SK-N-SH (cell line): Measurements from ENCODE around the gene LILRB4. TPM values are rescaled to one million over a fixed set of nuclear protein-coding genes. Genes with fewer than 3 reads are reported as not detected.

ENCODE experiments used
- CTCF ChIA-PET: fragments of 300-600, 350-600 bp; formaldehyde crosslinking; extraction: SDS; loops from one replicate; lab custom pipeline; 2021; lab: Yijun Ruan, JAX
- POLR2A ChIA-PET: fragments of 350-600 bp; sonication (Branson Sonifier 250); formaldehyde crosslinking; extraction: SDS; loops from one replicate; lab custom pipeline; 2020; ENCODE audit warnings: antibody characterized with exemption, inconsistent platforms; lab: Yijun Ruan, JAX
- DNase-seq: peaks from one replicate; pipeline ENCODE4 v3.0.0; 2012
- H2AFZ ChIP-seq: fragments of 200-600 bp; sonication (generic); 2 replicates; pipeline ENCODE4 v1.8.1; 2016; ENCODE audit warnings: antibody characterized with exemption, mild to moderate bottlenecking, low read depth
- H3F3A ChIP-seq: fragments of 200-600 bp; sonication (generic); replicated peaks from 2 replicates; pipeline ENCODE3; 2016; ENCODE audit warnings: antibody characterized with exemption, mild to moderate bottlenecking; ENCODE audit not compliant: insufficient read depth
- H3K27ac ChIP-seq, 2 experiments: fragments of 200-500 bp in 1 of 2; fragments of 200-600 bp in 1 of 2; sonication (Bioruptor generic) in 1 of 2; sonication (generic), shearing (Covaris generic) in 1 of 2; 2 replicates each; pipeline versions ENCODE4 v1.5.1 to v1.6.1; 2014 to 2016; ENCODE audit warnings: low read depth in 2 of 2, inconsistent platforms in 1 of 2, low read length in 1 of 2, mild to moderate bottlenecking in 1 of 2, mixed read lengths in 1 of 2
- H3K27me3 ChIP-seq: fragments of 200-600 bp; sonication (generic), shearing (Covaris generic); 2 replicates; pipeline ENCODE4 v1.6.1; 2016; ENCODE audit warnings: mixed run types; ENCODE audit not compliant: insufficient read depth
- H3K36me3 ChIP-seq, 2 experiments: fragments of 200-500 bp in 1 of 2; fragments of 200-600 bp in 1 of 2; sonication (Bioruptor generic) in 1 of 2; sonication (generic) in 1 of 2; replicated peaks in 1 of 2; 2 replicates each; pipeline versions ENCODE3 to v1.5.1; 2014 to 2016; ENCODE audit warnings: low read length in 1 of 2, mild to moderate bottlenecking in 1 of 2; ENCODE audit not compliant: insufficient read depth in 2 of 2, control insufficient read depth in 1 of 2
- H3K4me1 ChIP-seq, 2 experiments: fragments of 200-500 bp in 1 of 2; fragments of 200-600 bp in 1 of 2; sonication (Bioruptor generic) in 1 of 2; sonication (generic), shearing (Covaris generic) in 1 of 2; 2 replicates each; pipeline versions ENCODE4 v1.5.1 to v1.6.1; 2014 to 2016; ENCODE audit warnings: low read depth in 1 of 2, low read length in 1 of 2, mixed run types in 1 of 2; ENCODE audit not compliant: insufficient read depth in 2 of 2, control insufficient read depth in 1 of 2
- H3K4me2 ChIP-seq: fragments of 200-600 bp; sonication (generic), shearing (Covaris generic); 2 replicates; pipeline ENCODE4 v1.6.1; 2017; ENCODE audit warnings: mixed run types
- H3K4me3 ChIP-seq, 2 experiments: fragments of 200-500 bp in 1 of 2; fragments of 200-600 bp in 1 of 2; sonication (Bioruptor generic) in 1 of 2; sonication (generic), shearing (Covaris generic) in 1 of 2; 2 replicates each; pipeline versions ENCODE4 v1.5.1 to v1.8.1; 2014 to 2016; ENCODE audit warnings: low read depth in 2 of 2, inconsistent platforms in 1 of 2, low read length in 1 of 2, mild to moderate bottlenecking in 1 of 2, mixed read lengths in 1 of 2, moderate library complexity in 1 of 2
- H3K79me2 ChIP-seq: fragments of 200-600 bp; sonication (generic); 2 replicates; pipeline ENCODE4 v1.8.1; 2017; ENCODE audit warnings: mild to moderate bottlenecking; ENCODE audit not compliant: insufficient read depth
- H3K9ac ChIP-seq: fragments of 200-600 bp; sonication (generic); 2 replicates; pipeline ENCODE4 v1.6.1; 2017; ENCODE audit warnings: mixed run types
- H3K9me2 ChIP-seq: fragments of 200-600 bp; sonication (generic); 2 replicates; pipeline ENCODE4 v1.6.1; 2017; ENCODE audit warnings: mixed run types
- H3K9me3 ChIP-seq: fragments of 200-600 bp; sonication (generic); 2 replicates; pipeline ENCODE4 v1.6.1; 2017; ENCODE audit warnings: mixed run types, mild to moderate bottlenecking, moderate library complexity
- H4K20me1 ChIP-seq: fragments of 200-600 bp; sonication (generic); 2 replicates; pipeline ENCODE4 v1.6.1; 2017; ENCODE audit warnings: mild to moderate bottlenecking, mixed run types; ENCODE audit not compliant: insufficient read depth
- CHD2 ChIP-seq: fragments of 150-350 bp; IDR thresholded peaks from 2 replicates; pipeline ENCODE4 v1.6.1; 2018; ENCODE audit warnings: low read length; ENCODE audit not compliant: partially characterized antibody
- CTCF ChIP-seq: fragments of 200-600 bp; sonication (generic); IDR thresholded peaks from 2 replicates; pipeline ENCODE4 v1.6.1; 2017; ENCODE audit warnings: antibody characterized with exemption, mild to moderate bottlenecking, moderate library complexity
- ELF1 ChIP-seq: IDR thresholded peaks from 2 replicates; pipeline ENCODE4 v1.4.0; 2012
- FOSL2 ChIP-seq: IDR thresholded peaks from 2 replicates; pipeline ENCODE4 v1.4.0; 2012; ENCODE audit warnings: low read depth, mild to moderate bottlenecking, moderate library complexity, borderline replicate concordance
- FOXM1 ChIP-seq: IDR thresholded peaks from 2 replicates; pipeline ENCODE4 v1.4.0; 2012; ENCODE audit warnings: low read depth, mild to moderate bottlenecking
- GABPA ChIP-seq: IDR thresholded peaks from 2 replicates; pipeline ENCODE4 v1.4.0; 2012; ENCODE audit warnings: low read depth, mild to moderate bottlenecking
- IRF3 ChIP-seq: fragments of 150-350 bp; IDR thresholded peaks from 2 replicates; pipeline ENCODE4 v1.6.1; 2016; ENCODE audit warnings: mild to moderate bottlenecking, low read depth, low read length
- JUND ChIP-seq: IDR thresholded peaks from 2 replicates; pipeline ENCODE4 v1.4.0; 2012
- MAX ChIP-seq: IDR thresholded peaks from 2 replicates; pipeline ENCODE4 v1.4.0; 2012; ENCODE audit warnings: low read depth
- MXI1 ChIP-seq: IDR thresholded peaks from 2 replicates; pipeline ENCODE4 v1.6.1; 2012; ENCODE audit warnings: mild to moderate bottlenecking, low read depth, low read length, improper control_type of control experiment
- NFIC ChIP-seq: IDR thresholded peaks from 2 replicates; pipeline ENCODE4 v1.4.0; 2012; ENCODE audit warnings: borderline replicate concordance
- NRF1 ChIP-seq: IDR thresholded peaks from 2 replicates; pipeline ENCODE4 v1.6.1; 2012; ENCODE audit warnings: low read depth, mild to moderate bottlenecking, low read length
- RAD21 ChIP-seq: IDR thresholded peaks from 2 replicates; pipeline ENCODE4 v1.6.1; 2012; ENCODE audit warnings: mild to moderate bottlenecking, low read length
- RCOR1 ChIP-seq: fragments of 150-350 bp; IDR thresholded peaks from 2 replicates; pipeline ENCODE4 v1.6.1; 2017; ENCODE audit warnings: antibody characterized with exemption, low read length
- RFX5 ChIP-seq: IDR thresholded peaks from 2 replicates; pipeline ENCODE4 v1.6.1; 2012; ENCODE audit warnings: mild to moderate bottlenecking, improper control_type of control experiment, low read length
- RXRA ChIP-seq: IDR thresholded peaks from 2 replicates; pipeline ENCODE4 v1.4.0; 2012; ENCODE audit warnings: low read depth, mild to moderate bottlenecking, borderline replicate concordance
- SMC3 ChIP-seq: IDR thresholded peaks from 2 replicates; pipeline ENCODE4 v1.6.1; 2012; ENCODE audit warnings: low read depth, low read length, improper control_type of control experiment
- USF2 ChIP-seq: fragments of 150-350 bp; IDR thresholded peaks from 2 replicates; pipeline ENCODE4 v1.6.1; 2017; ENCODE audit warnings: antibody characterized with exemption, low read length, low read depth, borderline replicate concordance
- ZBTB33 ChIP-seq: IDR thresholded peaks from 2 replicates; pipeline ENCODE4 v1.4.0; 2012; ENCODE audit warnings: low read depth, borderline replicate concordance
- WGBS: methylation state at CpG from one replicate; pipeline ENCODE4 v1.1.6; 2017; ENCODE audit warnings: low lambda C conversion rate; 5-methylcytosine and 5-hydroxymethylcytosine counted together
- polyA plus RNA-seq, 3 experiments: library from polyadenylated mRNA; depleted of rRNA; stranded (reverse); fragments of >200 nt; gene quantifications; 2 replicates each; pipeline ENCODE4 v1.2.3, GENCODE V29; 2012

The LILRB4 gene
- polyA plus RNA-seq, 1 of the 3 experiments (the other 2 are of a cell fraction) = not detected

GRCh38 chr19:54659300-54659699 lies 3.5 kb upstream of the LILRB4 start:
- Histone ChIP-seq H3K9me2 (no peaks in the 10 kb centered on the region), H3K9me3 (no peaks in the 10 kb centered on the region), H3K27ac (no peak overlapping the region), H2AFZ (no peak overlapping the region), H3K9ac (no peak overlapping the region), H3K4me1 (no peaks in the 10 kb centered on the region), H4K20me1 (no peaks in the 10 kb centered on the region), H3K4me3 (no peak overlapping the region), H3F3A (no peaks in the 10 kb centered on the region), H3K27me3 (peaks cover 44% of the 10 kb centered on the region; the same call in 1 of the 2 replicates), H3K4me2 (no peak overlapping the region), H3K36me3 (no peaks in the 10 kb centered on the region), H3K79me2 (no peaks in the 10 kb centered on the region)
- DNase-seq = no peak
- TF ChIP-seq NFIC (no peak), IRF3 (no peak)
- CTCF ChIA-PET = no interaction called here
- WGBS = 3% methylated on average over 6 of the region's 6 CpGs
- POLR2A ChIA-PET = no interaction called here

- POLR2A ChIA-PET = no interaction called here
- H3K9ac ChIP-seq = no peak overlapping the region
- TF ChIP-seq RXRA = no peak
- no peak for TF ChIP-seq JUND
- TF ChIP-seq RAD21 = no peak
- no peak for TF ChIP-seq SMC3
- no peak for TF ChIP-seq FOXM1
- no peak for TF ChIP-seq CTCF
- no peak for TF ChIP-seq CHD2
- TF ChIP-seq USF2 = no peak
- no peak for TF ChIP-seq RFX5
- no peak for TF ChIP-seq ZBTB33
- no peak for TF ChIP-seq FOSL2
- TF ChIP-seq NRF1 = no peak
- no peak for TF ChIP-seq RCOR1
- TF ChIP-seq ELF1 = no peak
- no peak for TF ChIP-seq MXI1
- no peak for TF ChIP-seq MAX
- no peak for TF ChIP-seq GABPA
- H3F3A ChIP-seq = no peaks in the 10 kb centered on the region
- no peak overlapping the region for H3K4me2 ChIP-seq
- H2AFZ ChIP-seq = no peak overlapping the region
- no peaks in the 10 kb centered on the region for H4K20me1 ChIP-seq
- no peaks in the 10 kb centered on the region for H3K9me2 ChIP-seq
- no peak overlapping the region for H3K4me3 ChIP-seq
- CTCF ChIA-PET = interaction anchor here (5.2 kb wide), 1 partner anchor 14 kb away, joined by 34 read pairs; no protein-coding TSS in a partner anchor
- DNase-seq = no peak
- no peaks in the 10 kb centered on the region for H3K9me3 ChIP-seq
- H3K4me1 ChIP-seq = no peaks in the 10 kb centered on the region
- H3K27me3 ChIP-seq = peaks cover 38% of the 10 kb centered on the region; the same call in 1 of the 2 replicates
- no peak overlapping the region for H3K27ac ChIP-seq
- H3K36me3 ChIP-seq = no peaks in the 10 kb centered on the region
- WGBS = 6% methylated on average over 5 of the region's 5 CpGs
- H3K79me2 ChIP-seq = no peaks in the 10 kb centered on the region
Observed at GRCh38 chr19:54660306-54660705, 2.5 kb upstream of the LILRB4 start.
